H9 (cell line): Measurements from ENCODE around the gene LXN. TPM values are rescaled to one million over a fixed set of nuclear protein-coding genes. Genes with fewer than 3 reads are reported as not detected.

Experiments
- DNase-seq: peaks from one replicate; pipeline ENCODE4 v3.0.0-alpha.2; 2017
- H2AFZ ChIP-seq: one replicate; pipeline ENCODE4 v1.6.1; 2013; ENCODE audit warnings: mild to moderate bottlenecking, low read length, control low read depth, moderate library complexity
- H2AK5ac ChIP-seq: 2 replicates; pipeline ENCODE4 v1.6.1; 2013; ENCODE audit warnings: low read length, control low read depth, mixed read lengths; ENCODE audit not compliant: insufficient read length
- H2BK120ac ChIP-seq: one replicate; pipeline ENCODE4 v1.6.1; 2013; ENCODE audit warnings: low read depth, mild to moderate bottlenecking, low read length, control low read depth, inconsistent platforms; ENCODE audit not compliant: poor library complexity, severe bottlenecking
- H2BK12ac ChIP-seq: 2 replicates; pipeline ENCODE4 v1.6.1; 2013; ENCODE audit warnings: low read length, control low read depth, mixed read lengths, low read depth; ENCODE audit not compliant: insufficient read length
- H2BK15ac ChIP-seq: 2 replicates; pipeline ENCODE4 v1.6.1; 2013; ENCODE audit warnings: low read depth, low read length, control low read depth
- H2BK20ac ChIP-seq: one replicate; pipeline ENCODE4 v1.6.1; 2013; ENCODE audit warnings: low read depth, mild to moderate bottlenecking, low read length, control low read depth, inconsistent platforms; ENCODE audit not compliant: poor library complexity, severe bottlenecking
- H2BK5ac ChIP-seq: 2 replicates; pipeline ENCODE4 v1.6.1; 2013; ENCODE audit warnings: low read length, control low read depth, mixed read lengths; ENCODE audit not compliant: insufficient read length
- H3K14ac ChIP-seq: 2 replicates; pipeline ENCODE4 v1.6.1; 2013; ENCODE audit warnings: low read length, control low read depth; ENCODE audit not compliant: insufficient read depth
- H3K18ac ChIP-seq: 2 replicates; pipeline ENCODE4 v1.6.1; 2013; ENCODE audit warnings: low read depth, mild to moderate bottlenecking, mixed read lengths, low read length, control low read depth; ENCODE audit not compliant: insufficient read length
- H3K23ac ChIP-seq: 2 replicates; pipeline ENCODE4 v1.6.1; 2013; ENCODE audit warnings: low read length, control low read depth, mixed read lengths, low read depth; ENCODE audit not compliant: insufficient read length
- H3K23me2 ChIP-seq: 2 replicates; pipeline ENCODE4 v1.6.1; 2013; ENCODE audit warnings: low read depth, mild to moderate bottlenecking, mixed read lengths, low read length, control low read depth; ENCODE audit not compliant: insufficient read length, poor library complexity, severe bottlenecking
- H3K27ac ChIP-seq: 2 replicates; pipeline ENCODE4 v1.5.1; 2013; ENCODE audit warnings: low read length, control low read depth, mixed read lengths, low read depth; ENCODE audit not compliant: insufficient read length
- H3K27me3 ChIP-seq: 2 replicates; pipeline ENCODE4 v1.6.1; 2013; ENCODE audit warnings: low read length, control low read depth, inconsistent platforms; ENCODE audit not compliant: insufficient read depth
- H3K4ac ChIP-seq: 2 replicates; pipeline ENCODE4 v1.6.1; 2013; ENCODE audit warnings: low read depth, mild to moderate bottlenecking, control low read depth, inconsistent platforms, low read length, moderate library complexity
- H3K4me1 ChIP-seq: 2 replicates; pipeline ENCODE4 v1.6.1; 2013; ENCODE audit warnings: low read length, control low read depth, inconsistent platforms; ENCODE audit not compliant: insufficient read depth
- H3K4me2 ChIP-seq: 2 replicates; pipeline ENCODE4 v1.6.1; 2013; ENCODE audit warnings: low read length, control low read depth, mixed read lengths; ENCODE audit not compliant: insufficient read length, insufficient read depth
- H3K56ac ChIP-seq: 2 replicates; pipeline ENCODE4 v1.6.1; 2013; ENCODE audit warnings: low read depth, mild to moderate bottlenecking, mixed read lengths, low read length, control low read depth; ENCODE audit not compliant: insufficient read length
- H3K79me1 ChIP-seq: 2 replicates; pipeline ENCODE4 v1.6.1; 2013; ENCODE audit warnings: low read depth, mild to moderate bottlenecking, moderate library complexity, low read length, control low read depth, inconsistent platforms; ENCODE audit not compliant: insufficient read depth, poor library complexity, severe bottlenecking
- H3K79me2 ChIP-seq: 2 replicates; pipeline ENCODE4 v1.6.1; 2013; ENCODE audit warnings: low read length, control low read depth, inconsistent platforms; ENCODE audit not compliant: insufficient read depth
- H3K9ac ChIP-seq: 2 replicates; pipeline ENCODE4 v1.6.1; 2013; ENCODE audit warnings: low read length, control low read depth, mixed read lengths; ENCODE audit not compliant: insufficient read length; ENCODE audit errors: extremely low read depth
- H3K9me3 ChIP-seq: one replicate; pipeline ENCODE4 v1.6.1; 2013; ENCODE audit warnings: low read depth, low read length, inconsistent platforms; ENCODE audit not compliant: control insufficient read depth
- H3T11ph ChIP-seq: one replicate; pipeline ENCODE4 v1.6.1; 2013; ENCODE audit warnings: mild to moderate bottlenecking, low read length, control low read depth, inconsistent platforms
- H4K20me1 ChIP-seq: one replicate; pipeline ENCODE4 v1.6.1; 2013; ENCODE audit not compliant: control insufficient read depth, insufficient read length, insufficient read depth
- H4K5ac ChIP-seq: 2 replicates; pipeline ENCODE4 v1.6.1; 2013; ENCODE audit warnings: low read depth, mild to moderate bottlenecking, mixed read lengths, low read length, control low read depth; ENCODE audit not compliant: insufficient read length
- H4K8ac ChIP-seq: replicated peaks from 2 replicates; pipeline ENCODE4 v1.6.1; 2013; ENCODE audit warnings: low read length, control low read depth, mixed read lengths, low read depth; ENCODE audit not compliant: insufficient read length
- H4K91ac ChIP-seq: 2 replicates; pipeline ENCODE4 v1.6.1; 2013; ENCODE audit warnings: low read depth, mild to moderate bottlenecking, moderate library complexity, mixed read lengths, low read length, control low read depth; ENCODE audit not compliant: insufficient read length
- H3K27ac Mint-ChIP-seq, 3 experiments: 2 replicates in 2 of 3; 3 replicates in 1 of 3; pipeline ENCODE4 v1.8.0; 2020 to 2021; ENCODE audit warnings: mixed read lengths in 3 of 3, mild to moderate bottlenecking in 1 of 3, moderate library complexity in 1 of 3
- H3K27me3 Mint-ChIP-seq: 2 replicates; pipeline ENCODE4 v1.8.0; 2021; ENCODE audit warnings: low read depth, mild to moderate bottlenecking, moderate library complexity, mixed read lengths
- H3K36me3 Mint-ChIP-seq, 3 experiments: 2 replicates in 2 of 3; 3 replicates in 1 of 3; pipeline ENCODE4 v1.8.0; 2020 to 2021; ENCODE audit warnings: low read depth in 3 of 3, mixed read lengths in 3 of 3; ENCODE audit not compliant: insufficient read depth in 1 of 3
- H3K4me1 Mint-ChIP-seq, 2 experiments: 2 replicates each; pipeline ENCODE4 v1.8.0; 2020; ENCODE audit warnings: mixed read lengths in 2 of 2
- H3K4me3 Mint-ChIP-seq, 2 experiments: 2 replicates in 1 of 2; 3 replicates in 1 of 2; pipeline ENCODE4 v1.8.0; 2020 to 2021; ENCODE audit warnings: mild to moderate bottlenecking in 2 of 2, mixed read lengths in 2 of 2, moderate library complexity in 1 of 2
- H3K9me3 Mint-ChIP-seq, 2 experiments: 2 replicates in 1 of 2; 3 replicates in 1 of 2; pipeline ENCODE4 v1.8.0; 2020; ENCODE audit warnings: mild to moderate bottlenecking in 2 of 2, mixed read lengths in 2 of 2, moderate library complexity in 1 of 2
- CTCF ChIP-seq: fragments of 200-600 bp; sonication (generic); conservative IDR thresholded peaks from 3 replicates; pipeline ENCODE4 v1.8.0; 2021; ENCODE audit warnings: antibody characterized with exemption, mild to moderate bottlenecking
- WGBS: extraction: QIAGEN DNeasy Blood & Tissue Kit; methylation state at CpG from one replicate; pipeline ENCODE4 v1.1.7; 2013; ENCODE audit warnings: missing lambda C conversion rate, low lambda C conversion rate, mixed read lengths; ENCODE audit not compliant: insufficient read length; ENCODE audit errors: extremely low coverage; 5-methylcytosine and 5-hydroxymethylcytosine counted together
- total RNA-seq: library from RNA; stranded (reverse); gene quantifications from 2 replicates; pipeline ENCODE4 v1.2.1, GENCODE V29; 2021

LXN gene
- total RNA-seq, 1 experiment from 2014 or later = 6.7 TPM

DNA sequence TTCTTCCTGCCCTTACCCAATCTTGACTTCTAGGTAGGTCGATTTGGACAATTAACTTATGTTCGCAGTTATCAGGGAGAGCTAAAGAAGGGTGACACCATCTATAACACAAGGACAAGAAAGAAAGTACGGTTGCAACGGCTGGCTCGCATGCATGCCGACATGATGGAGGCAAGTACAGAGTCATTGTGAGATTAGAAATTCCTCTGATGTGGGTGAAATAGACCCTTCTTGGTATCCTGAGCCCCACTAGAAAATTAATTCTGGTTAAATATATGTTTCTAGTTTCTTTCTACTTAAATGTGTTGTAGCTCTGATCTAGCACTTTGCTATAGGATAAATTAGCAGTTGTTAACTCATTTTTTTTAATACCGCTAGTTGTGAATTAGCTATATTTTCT lies 13.6 kb downstream of the LXN start:
- DNase-seq = no peak

More for the DNA sequence above, 13.6 kb downstream of the LXN start:
- Histone ChIP-seq H3K9me3 (no peaks in the 10 kb centered on the region), H3K56ac (no peak overlapping the region), H3K14ac (no peak overlapping the region), H3K18ac (no peak overlapping the region), H4K20me1 (no peaks in the 10 kb centered on the region), H2AK5ac (no peak overlapping the region), H3K79me1 (no peaks in the 10 kb centered on the region), H3K79me2 (no peaks in the 10 kb centered on the region), H3K4ac (no peak overlapping the region), H2BK5ac (no peak overlapping the region), H2BK120ac (no peak overlapping the region), H2BK20ac (no peak overlapping the region), H3K4me2 (no peak overlapping the region), H3K9ac (no peak overlapping the region), H4K8ac (no peak overlapping the region), H2AFZ (no peak overlapping the region), H3K4me1 (no peaks in the 10 kb centered on the region), H3K23ac (no peak overlapping the region), H4K91ac (no peak overlapping the region), H4K5ac (no peak overlapping the region), H3K27ac (no peak overlapping the region), H3K23me2 (no peaks in the 10 kb centered on the region), H3T11ph (no peak overlapping the region), H2BK12ac (no peak overlapping the region), H3K27me3 (no peaks in the 10 kb centered on the region), H2BK15ac (no peak overlapping the region)
- H3K9me3 Mint-ChIP-seq = no peaks in the 10 kb centered on the region
- H3K27ac Mint-ChIP-seq = no peak overlapping the region
- no peak overlapping the region for H3K4me3 Mint-ChIP-seq
- no CpG with 5 or more reads among the region's 7 CpGs for whole genome bisulfite sequencing
- no peaks in the 10 kb centered on the region for H3K4me1 Mint-ChIP-seq
- H3K27me3 Mint-ChIP-seq = no peaks in the 10 kb centered on the region
- peaks cover 4 to 46% (median 19%) of the 10 kb centered on the region in 3 experiments; a peak in 5 of 7 replicates for H3K36me3 Mint-ChIP-seq
- TF ChIP-seq CTCF = no peak
